Measurements from ENCODE around the gene FOXL2.

GRCh38 chr3:138950701-138951100, 3.8 kb upstream of the FOXL2 start:
- TF ChIP-seq GATA2 (IDR thresholded peaks at IDR 0.05; ENCODE audit: low read depth, low read length) (no peak), GATA3 (IDR thresholded peaks at IDR 0.05; ENCODE audit: low read depth, low read length) (no peak)
